GM12878 (cell line): ENCODE data around the gene NDUFV1. TPM values are rescaled to one million over a fixed set of nuclear protein-coding genes. Genes with fewer than 3 reads are reported as not detected.

Experiments
- ATAC-seq: fragments of 200-7000 bp; cut with Tn5 transposase; 3 replicates; pipeline ENCODE4 v1.9.1; 2020; ENCODE audit warnings: mild to moderate bottlenecking, moderate library complexity
- BruUV-seq: library from RNA; stranded (reverse); fragments of 400-500 nt; replicated peaks from 2 replicates; lab custom pipeline; 2021; lab: Mats Ljungman, UMichigan
- CTCF ChIA-PET: fragments of 300-600 bp; sonication (Branson Sonifier 250); formaldehyde crosslinking; extraction: SDS; loops from one replicate; lab custom pipeline; 2021; ENCODE audit warnings: inconsistent platforms; lab: Yijun Ruan, JAX
- POLR2A ChIA-PET: fragments of 350-600 bp; formaldehyde crosslinking; extraction: SDS; loops from one replicate; lab custom pipeline; 2021; ENCODE audit warnings: inconsistent platforms; lab: Charles Lee
- RAD21 ChIA-PET: fragments of 300-600 bp; sonication (Branson Sonifier 250); formaldehyde crosslinking; loops from one replicate; lab custom pipeline; 2023; ENCODE audit warnings: antibody characterized with exemption; ENCODE audit not compliant: unreplicated experiment; lab: Charles Lee
- SMC1A ChIA-PET: fragments of 300-600 bp; sonication (Branson Sonifier 250); formaldehyde crosslinking; loops from one replicate; lab custom pipeline; 2023; ENCODE audit not compliant: unreplicated experiment, uncharacterized antibody; lab: Charles Lee
- DNase-seq: peaks from one replicate; pipeline ENCODE4 v3.0.0-alpha.2; 2011; ENCODE audit warnings: low read depth, low spot score
- FAIRE-seq: peaks from 3 replicates; lab custom pipeline; 2011; peaks lifted over from hg19 to GRCh38; lab: Jason Lieb, UNC
- H2AFZ ChIP-seq: 2 replicates; pipeline ENCODE4 v1.6.0; 2011; ENCODE audit warnings: low read depth, low read length, control low read depth; ENCODE audit not compliant: control insufficient read depth
- H3K27ac ChIP-seq: 2 replicates; pipeline ENCODE4 v1.5.1; 2011; ENCODE audit warnings: control low read depth; ENCODE audit not compliant: control insufficient read depth, insufficient read depth
- H3K27me3 ChIP-seq, 2 experiments: replicated peaks in 1 of 2; 2 replicates each; pipeline versions ENCODE4 v1.6.0 to v1.6.1; 2011; ENCODE audit warnings: low read length in 1 of 2; ENCODE audit not compliant: control insufficient read depth in 2 of 2, insufficient read depth in 2 of 2
- H3K36me3 ChIP-seq, 2 experiments: 2 replicates each; pipeline ENCODE4 v1.5.1; 2011; ENCODE audit warnings: low read length in 1 of 2; ENCODE audit not compliant: control insufficient read depth in 2 of 2, insufficient read depth in 2 of 2
- H3K4me1 ChIP-seq: 2 replicates; pipeline ENCODE4 v1.6.1; 2011; ENCODE audit warnings: mild to moderate bottlenecking, low read length, moderate library complexity, mixed read lengths; ENCODE audit not compliant: control insufficient read depth, insufficient read depth
- H3K4me2 ChIP-seq: 2 replicates; pipeline ENCODE4 v1.6.0; 2011; ENCODE audit warnings: control low read depth; ENCODE audit not compliant: control insufficient read depth, insufficient read depth
- H3K4me3 ChIP-seq: fragments of 200-600 bp; sonication (generic); 2 replicates; pipeline ENCODE4 v1.5.1; 2016
- H3K79me2 ChIP-seq: 2 replicates; pipeline ENCODE4 v1.6.0; 2011; ENCODE audit warnings: low read length; ENCODE audit not compliant: control insufficient read depth, insufficient read depth
- H3K9ac ChIP-seq: 2 replicates; pipeline ENCODE4 v1.8.0; 2011; ENCODE audit warnings: low read length, control low read depth, mixed read lengths; ENCODE audit not compliant: control insufficient read depth, insufficient read depth
- H3K9me3 ChIP-seq: replicated peaks from 3 replicates; pipeline ENCODE4 v1.5.1; 2011; ENCODE audit warnings: mild to moderate bottlenecking, low read length; ENCODE audit not compliant: control insufficient read depth, insufficient read depth
- H4K20me1 ChIP-seq: 2 replicates; pipeline ENCODE4 v1.6.0; 2011; ENCODE audit not compliant: control insufficient read depth, insufficient read depth
- GATAD2B ChIP-seq: fragments of 450-650 bp; conservative IDR thresholded peaks from 2 replicates; pipeline ENCODE4 v1.6.1; 2017; ENCODE audit warnings: low read depth, mild to moderate bottlenecking, moderate library complexity
- IRF4 ChIP-seq: IDR thresholded peaks from 2 replicates; pipeline ENCODE4 v1.6.1; 2011; ENCODE audit warnings: low read depth, low read length
- TBL1XR1 ChIP-seq: IDR thresholded peaks from 2 replicates; pipeline ENCODE4 v1.6.1; 2012; ENCODE audit warnings: low read depth, low read length, improper control_type of control experiment
- TCF7 ChIP-seq: IDR thresholded peaks from 2 replicates; pipeline ENCODE4 v1.6.1; 2014; ENCODE audit warnings: antibody characterized with exemption, borderline replicate concordance
- WRNIP1 ChIP-seq: IDR thresholded peaks from 2 replicates; pipeline ENCODE4 v1.6.1; 2011; ENCODE audit warnings: low read depth, low read length, improper control_type of control experiment, borderline replicate concordance
- ZBED1 ChIP-seq: IDR thresholded peaks from 2 replicates; pipeline ENCODE4 v1.6.1; 2016; ENCODE audit warnings: borderline replicate concordance
- WGBS: methylation state at CpG from one replicate; pipeline ENCODE4 v1.1.6; 2016; ENCODE audit warnings: low lambda C conversion rate; ENCODE audit not compliant: insufficient replicate concordance, insufficient coverage; ENCODE audit errors: missing lambda C conversion rate; 5-methylcytosine and 5-hydroxymethylcytosine counted together
- in situ Hi-C: fragments of 300-500 bp; cut with MboI; formaldehyde crosslinking; loops from 9 replicates; pipeline ENCODE4 v1.14.3; 2018; ENCODE audit warnings: mixed read lengths
- intact Hi-C: fragments of 100-400 bp; cut with micrococcal nuclease; formaldehyde crosslinking; loops from one replicate; pipeline ENCODE4 v1.14.2; 2022; ENCODE audit not compliant: unreplicated experiment
- polyA plus RNA-seq, 11 experiments: library from polyadenylated mRNA; depleted of rRNA in 4 of 11; unstranded in 6 of 11; stranded (reverse) in 5 of 11; fragments of >200 nt; fragmentation: Nextera tagmentation in 4 of 11; fragmentation: Illumina TruSeq in 1 of 11; extraction: Ambion mirVana in 4 of 11; extraction: Trizol in 1 of 11; gene quantifications; 1 replicate in 1 of 11; 2 replicates in 10 of 11; pipeline versions ENCODE4 v1.2.1 to v1.2.3, GENCODE V29; 2011 to 2016; ENCODE audit warnings: inconsistent platforms in 2 of 11, missing spikeins in 2 of 11, low read depth in 1 of 11
- total RNA-seq, 4 experiments: library from RNA; depleted of rRNA in 3 of 4; stranded (reverse); fragments of >200 nt in 3 of 4; fragmentation: Illumina TruSeq in 1 of 4; extraction: Trizol in 1 of 4; gene quantifications; 2 replicates each; pipeline versions ENCODE4 v1.2.1 to v1.2.3, GENCODE V29; 2013 to 2021
- TF ChIP-seq, protein P1 (sequence below): fragments of 450-650 bp; IDR thresholded peaks from 2 replicates; pipeline ENCODE4 v1.6.1; 2014; ENCODE audit warnings: mild to moderate bottlenecking
- TF ChIP-seq, protein P2 (sequence below): fragments of 450-650 bp; IDR thresholded peaks from 2 replicates; pipeline ENCODE4 v1.6.1; 2017; ENCODE audit warnings: mild to moderate bottlenecking, moderate library complexity
- TF ChIP-seq, protein P3 (sequence below): fragments of 450-650 bp; IDR thresholded peaks from 2 replicates; pipeline ENCODE4 v1.6.1; 2016; ENCODE audit warnings: mild to moderate bottlenecking

NDUFV1 gene
- total and polyA plus RNA-seq, 10 of the 15 experiments (the other 5 are each of a cell fraction or from before 2014, with no cell fraction given), result 8.2 to 380 (median 231) TPM

DNA sequence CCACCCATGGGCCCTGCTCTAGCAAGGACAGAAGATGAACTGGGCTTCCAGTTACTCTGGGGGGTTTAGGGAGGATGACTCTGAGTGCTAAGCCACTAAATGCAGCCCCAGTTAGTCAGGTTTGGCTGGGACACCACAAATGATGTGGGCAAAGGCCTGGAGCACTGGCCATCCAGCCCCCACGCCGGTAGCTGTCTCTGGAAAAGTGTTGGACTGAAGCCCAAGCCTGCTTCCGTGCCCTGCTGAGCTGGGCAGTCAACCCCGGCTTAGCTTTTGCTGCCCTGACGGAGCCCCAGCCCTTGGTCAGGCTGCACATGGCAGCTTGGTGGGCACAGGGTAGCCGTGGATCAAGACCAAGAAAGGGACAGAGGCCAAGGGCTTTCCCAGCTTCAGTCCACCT lies 28.8 kb upstream of the NDUFV1 start:
- in situ Hi-C loops, result no loop called here
- no TSS peak for BruUV-seq
- WGBS, result 34% methylated on average over 6 of the region's 6 CpGs
- TF ChIP-seq GATAD2B (no peak), IRF4 (no peak), TCF7 (no peak), ZBED1 (no peak), WRNIP1 (no peak), TBL1XR1 (no peak)
- TF ChIP-seq, protein P1, sequence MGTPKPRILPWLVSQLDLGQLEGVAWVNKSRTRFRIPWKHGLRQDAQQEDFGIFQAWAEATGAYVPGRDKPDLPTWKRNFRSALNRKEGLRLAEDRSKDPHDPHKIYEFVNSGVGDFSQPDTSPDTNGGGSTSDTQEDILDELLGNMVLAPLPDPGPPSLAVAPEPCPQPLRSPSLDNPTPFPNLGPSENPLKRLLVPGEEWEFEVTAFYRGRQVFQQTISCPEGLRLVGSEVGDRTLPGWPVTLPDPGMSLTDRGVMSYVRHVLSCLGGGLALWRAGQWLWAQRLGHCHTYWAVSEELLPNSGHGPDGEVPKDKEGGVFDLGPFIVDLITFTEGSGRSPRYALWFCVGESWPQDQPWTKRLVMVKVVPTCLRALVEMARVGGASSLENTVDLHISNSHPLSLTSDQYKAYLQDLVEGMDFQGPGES, result no peak
- TF ChIP-seq, protein P2, sequence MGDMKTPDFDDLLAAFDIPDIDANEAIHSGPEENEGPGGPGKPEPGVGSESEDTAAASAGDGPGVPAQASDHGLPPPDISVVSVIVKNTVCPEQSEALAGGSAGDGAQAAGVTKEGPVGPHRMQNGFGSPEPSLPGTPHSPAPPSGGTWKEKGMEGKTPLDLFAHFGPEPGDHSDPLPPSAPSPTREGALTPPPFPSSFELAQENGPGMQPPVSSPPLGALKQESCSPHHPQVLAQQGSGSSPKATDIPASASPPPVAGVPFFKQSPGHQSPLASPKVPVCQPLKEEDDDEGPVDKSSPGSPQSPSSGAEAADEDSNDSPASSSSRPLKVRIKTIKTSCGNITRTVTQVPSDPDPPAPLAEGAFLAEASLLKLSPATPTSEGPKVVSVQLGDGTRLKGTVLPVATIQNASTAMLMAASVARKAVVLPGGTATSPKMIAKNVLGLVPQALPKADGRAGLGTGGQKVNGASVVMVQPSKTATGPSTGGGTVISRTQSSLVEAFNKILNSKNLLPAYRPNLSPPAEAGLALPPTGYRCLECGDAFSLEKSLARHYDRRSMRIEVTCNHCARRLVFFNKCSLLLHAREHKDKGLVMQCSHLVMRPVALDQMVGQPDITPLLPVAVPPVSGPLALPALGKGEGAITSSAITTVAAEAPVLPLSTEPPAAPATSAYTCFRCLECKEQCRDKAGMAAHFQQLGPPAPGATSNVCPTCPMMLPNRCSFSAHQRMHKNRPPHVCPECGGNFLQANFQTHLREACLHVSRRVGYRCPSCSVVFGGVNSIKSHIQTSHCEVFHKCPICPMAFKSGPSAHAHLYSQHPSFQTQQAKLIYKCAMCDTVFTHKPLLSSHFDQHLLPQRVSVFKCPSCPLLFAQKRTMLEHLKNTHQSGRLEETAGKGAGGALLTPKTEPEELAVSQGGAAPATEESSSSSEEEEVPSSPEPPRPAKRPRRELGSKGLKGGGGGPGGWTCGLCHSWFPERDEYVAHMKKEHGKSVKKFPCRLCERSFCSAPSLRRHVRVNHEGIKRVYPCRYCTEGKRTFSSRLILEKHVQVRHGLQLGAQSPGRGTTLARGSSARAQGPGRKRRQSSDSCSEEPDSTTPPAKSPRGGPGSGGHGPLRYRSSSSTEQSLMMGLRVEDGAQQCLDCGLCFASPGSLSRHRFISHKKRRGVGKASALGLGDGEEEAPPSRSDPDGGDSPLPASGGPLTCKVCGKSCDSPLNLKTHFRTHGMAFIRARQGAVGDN, result no peak
- TF ChIP-seq, protein P3, sequence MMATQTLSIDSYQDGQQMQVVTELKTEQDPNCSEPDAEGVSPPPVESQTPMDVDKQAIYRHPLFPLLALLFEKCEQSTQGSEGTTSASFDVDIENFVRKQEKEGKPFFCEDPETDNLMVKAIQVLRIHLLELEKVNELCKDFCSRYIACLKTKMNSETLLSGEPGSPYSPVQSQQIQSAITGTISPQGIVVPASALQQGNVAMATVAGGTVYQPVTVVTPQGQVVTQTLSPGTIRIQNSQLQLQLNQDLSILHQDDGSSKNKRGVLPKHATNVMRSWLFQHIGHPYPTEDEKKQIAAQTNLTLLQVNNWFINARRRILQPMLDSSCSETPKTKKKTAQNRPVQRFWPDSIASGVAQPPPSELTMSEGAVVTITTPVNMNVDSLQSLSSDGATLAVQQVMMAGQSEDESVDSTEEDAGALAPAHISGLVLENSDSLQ, result no peak
- TF ChIP-seq, all 136 proteins: peak for 0
- ChIA-PET CTCF (interaction anchor here (0.7 to 3.6 kb wide), 13 partner anchors 9 to 214 kb away, joined by 3 to 26 read pairs (median 6); partner anchors contain the start of genes NUDT8 and TBX10), RAD21 (interaction anchor here (2.4 to 3.0 kb wide), 2 partner anchors 51 to 82 kb away, joined by 10 to 25 read pairs; partner anchors contain the start of gene NUDT8), SMC1A (interaction anchor here (1.6 to 3.8 kb wide), 2 partner anchors 38 to 81 kb away, joined by 3 to 21 read pairs; no protein-coding TSS in a partner anchor), POLR2A (interaction anchor here (0.9 kb wide), 1 partner anchor 92 kb away, joined by 3 read pairs; no protein-coding TSS in a partner anchor)
- intact Hi-C loops, result loop anchor here (5.0 kb wide), 1 partner anchor 71 kb away; the partner anchor contains the start of genes CDK2AP2 and PITPNM1
- Histone ChIP-seq H3K4me1 (peaks cover 19% of the 10 kb centered on the region), H3K27ac (no peak overlapping the region), H3K27me3 (peaks cover 0 to 1% of the 10 kb centered on the region in 2 experiments; a peak in 2 of 4 replicates), H3K79me2 (peaks cover 4% of the 10 kb centered on the region), H4K20me1 (no peaks in the 10 kb centered on the region), H3K4me3 (no peak overlapping the region), H3K36me3 (no peaks in the 10 kb centered on the region), H3K4me2 (no peak overlapping the region), H3K9me3 (no peaks in the 10 kb centered on the region), H2AFZ (no peak overlapping the region), H3K9ac (no peak overlapping the region)
- ATAC-seq, result no peak
- no peak for DNase-seq
- FAIRE-seq, result no peak
